GM19239 (cell line): ENCODE data around the gene DSCAML1.

Source experiments
- DNase-seq: peaks from one replicate; pipeline ENCODE4 v3.0.0; 2011; ENCODE audit warnings: low spot score; ENCODE audit not compliant: insufficient read length
- FAIRE-seq: peaks from 2 replicates; lab custom pipeline; 2011; peaks lifted over from hg19 to GRCh38; lab: Jason Lieb, UNC

DSCAML1 gene

DNA sequence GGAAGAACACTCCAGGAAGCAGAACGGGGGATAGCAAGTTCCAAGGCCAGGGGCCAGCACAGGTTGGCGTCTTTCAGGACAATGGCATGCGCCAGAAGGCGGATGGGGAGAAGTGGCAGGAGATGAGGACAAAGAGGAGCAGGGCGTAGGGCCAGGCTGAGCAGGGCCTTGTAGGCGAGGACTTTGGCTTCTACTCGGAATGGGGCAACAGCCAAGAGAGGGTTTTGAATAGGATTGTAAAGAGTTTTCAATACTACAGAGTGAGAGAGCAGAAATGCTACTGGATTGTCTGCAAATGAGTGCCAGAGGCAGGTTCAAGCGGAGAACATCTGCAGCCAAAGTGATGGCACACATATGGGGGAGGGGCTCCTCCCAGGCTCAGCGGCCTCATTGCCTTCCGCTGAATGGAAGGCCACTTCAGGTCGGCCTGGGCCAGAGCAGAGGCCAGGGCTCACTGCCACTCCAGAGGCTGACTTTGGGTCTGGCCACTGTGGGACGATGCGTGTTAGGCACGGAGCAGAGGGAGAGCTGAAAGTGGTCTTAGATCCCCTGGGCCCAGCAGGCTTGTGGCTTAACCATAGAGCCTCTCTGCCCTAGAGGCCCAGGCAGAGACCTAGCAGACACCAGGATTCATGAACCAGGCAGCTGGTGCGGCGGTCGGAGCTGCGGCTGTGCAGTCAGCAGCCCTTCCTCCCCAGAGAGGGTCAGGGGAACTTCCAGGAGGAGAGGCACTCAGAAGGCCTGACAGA, 118.2 kb downstream of the DSCAML1 start:
- DNase-seq (no peak), FAIRE-seq (no peak)

DNA sequence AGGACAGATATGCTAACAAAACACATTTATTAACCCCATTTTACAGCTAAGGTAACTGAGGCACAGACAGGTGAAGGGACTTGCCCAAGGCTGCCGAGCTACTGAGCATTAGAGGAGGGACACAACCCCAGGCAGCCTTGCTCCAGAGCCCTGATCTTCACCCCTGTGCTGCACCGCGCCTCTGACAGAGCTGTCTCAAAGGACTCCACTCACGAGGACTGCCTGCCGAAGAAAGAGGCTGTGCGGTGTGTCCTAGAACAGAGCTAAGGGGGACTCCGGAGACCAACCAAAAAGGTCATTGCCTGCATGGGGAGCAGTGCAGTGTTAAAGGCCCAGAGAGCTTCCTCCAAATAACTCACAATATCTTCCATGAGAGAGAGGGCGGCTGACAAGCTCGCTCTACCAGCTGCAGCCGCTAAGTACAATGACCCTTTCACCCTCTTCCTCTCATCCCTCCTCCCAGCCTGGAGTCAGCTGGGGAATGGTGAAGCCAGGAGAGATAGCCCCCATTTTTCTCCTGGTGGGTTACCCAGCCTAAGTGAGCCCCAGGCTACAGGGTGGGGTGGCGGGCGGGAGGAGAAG, 119.2 kb downstream of the DSCAML1 start:
- FAIRE-seq (no peak), DNase-seq (no peak)

GRCh38 chr11:117676501-117676900, 120.5 kb downstream of the DSCAML1 start:
- DNase-seq = no peak

DNA sequence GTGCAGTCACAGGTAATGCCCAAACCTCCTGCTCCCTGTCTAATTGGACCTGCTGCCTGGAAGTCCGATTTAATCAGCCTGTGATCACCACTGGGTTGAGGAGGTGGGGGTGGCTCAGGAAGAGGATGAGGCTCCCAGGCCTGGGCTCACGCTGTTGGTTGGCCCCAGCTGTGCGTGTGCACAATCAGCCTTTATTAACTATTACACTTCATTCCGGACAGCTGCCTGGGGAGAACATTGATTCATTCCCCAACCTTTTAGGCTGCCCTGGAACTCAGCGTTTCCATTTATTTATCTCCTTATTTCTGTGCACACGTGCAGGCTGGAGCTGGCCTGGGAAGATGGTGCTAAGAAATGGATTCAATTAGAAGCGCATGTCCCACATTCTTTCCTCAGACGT, 123.4 kb downstream of the DSCAML1 start:
- DNase-seq (no peak), FAIRE-seq (no peak)

More at GRCh38 chr11:117676501-117676900, 120.5 kb downstream of the DSCAML1 start:
- no peak for FAIRE-seq

DNA sequence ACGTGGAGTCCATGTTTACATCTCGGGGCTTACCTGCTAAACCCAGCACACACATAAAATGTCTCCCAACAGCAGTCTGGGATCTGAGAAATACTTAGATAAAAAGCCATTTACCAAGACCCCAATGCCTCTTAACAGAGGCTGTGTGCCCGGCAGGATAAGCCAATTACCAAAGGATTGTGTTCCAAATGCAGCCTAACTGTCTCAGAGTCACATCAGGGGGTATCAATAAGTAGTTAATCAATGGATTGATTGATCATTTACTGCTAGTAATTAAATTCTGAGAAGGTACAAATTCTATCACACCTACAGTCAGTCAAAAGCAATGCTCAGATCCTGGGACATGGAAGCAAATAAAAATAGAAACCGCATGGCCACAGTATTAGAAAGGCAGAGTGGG, 125.6 kb downstream of the DSCAML1 start:
- DNase-seq = no peak
- no peak for FAIRE-seq

DNA sequence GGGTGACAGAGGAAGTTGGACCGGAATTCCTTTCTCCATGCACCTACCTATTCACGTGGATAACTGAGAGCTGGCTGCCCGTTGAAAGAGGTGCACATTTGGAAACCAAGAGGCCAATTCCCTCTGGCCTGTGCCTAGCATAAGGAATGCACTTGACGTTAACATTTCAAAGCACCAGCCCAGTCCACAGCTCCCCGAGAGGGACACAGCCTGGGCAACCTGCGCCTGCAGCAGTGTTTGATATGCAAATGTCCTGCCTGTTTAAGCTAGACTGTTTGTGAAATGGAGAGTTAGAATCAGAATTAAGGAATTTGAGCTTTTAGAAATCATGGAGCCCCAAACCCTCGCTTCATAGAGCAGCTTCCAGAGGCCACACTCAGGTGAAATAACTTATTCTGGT, 126.1 kb downstream of the DSCAML1 start:
- no peak for DNase-seq
- no peak for FAIRE-seq

- FAIRE-seq (no peak), DNase-seq (no peak)
Measured at GRCh38 chr11:117670443-117670842, 126.6 kb downstream of the DSCAML1 start.

DNA sequence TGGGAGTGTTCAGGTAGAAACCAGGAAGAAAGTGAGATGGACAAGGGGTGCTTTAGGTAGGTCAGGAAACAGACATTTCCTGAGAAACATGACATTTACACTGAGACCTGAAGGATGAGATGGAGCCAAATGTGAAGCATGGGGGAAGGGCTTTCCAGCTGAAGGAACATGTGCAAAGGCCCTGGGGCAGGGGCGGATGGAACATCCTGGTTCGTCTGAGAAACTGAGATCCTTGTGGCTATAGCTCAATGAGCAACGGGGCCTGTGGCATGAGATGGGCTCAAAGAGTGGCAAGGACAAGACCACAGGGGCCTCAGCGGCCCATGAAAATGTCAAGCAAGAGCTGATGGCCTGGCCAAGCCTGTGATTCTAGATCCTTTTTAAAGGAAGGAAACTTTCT, 127.4 kb downstream of the DSCAML1 start:
- FAIRE-seq = no peak
- DNase-seq = no peak

- no peak for DNase-seq
Measured at GRCh38 chr11:117669062-117669461, 128.0 kb downstream of the DSCAML1 start.

GRCh38 chr11:117668321-117668751, 128.7 kb downstream of the DSCAML1 start:
- DNase-seq (no peak), FAIRE-seq (no peak)

More at GRCh38 chr11:117669062-117669461, 128.0 kb downstream of the DSCAML1 start:
- no peak for FAIRE-seq

DNA sequence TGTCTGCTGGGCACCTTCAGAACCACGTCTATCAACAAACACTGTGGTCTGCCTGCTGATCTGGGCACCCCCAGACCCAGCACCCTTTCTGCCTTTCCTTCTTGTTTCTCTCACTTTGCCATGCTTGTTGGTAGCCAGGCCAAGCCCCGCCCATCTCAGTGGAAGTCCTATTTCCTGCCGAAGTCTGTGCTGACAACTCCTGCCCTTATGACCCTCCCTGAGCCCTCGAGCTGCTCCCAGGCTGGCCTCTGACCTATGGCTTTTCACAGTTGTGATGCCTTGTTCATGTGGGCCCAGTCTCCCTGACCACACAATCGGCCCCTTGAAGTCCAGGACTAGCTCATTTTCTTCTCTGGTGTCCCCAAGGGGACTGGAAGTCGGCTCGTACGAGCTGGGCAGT, 132.1 kb downstream of the DSCAML1 start:
- DNase-seq (no peak), FAIRE-seq (no peak)

- DNase-seq (no peak), FAIRE-seq (no peak)
Measured at GRCh38 chr11:117663821-117664220, 133.2 kb downstream of the DSCAML1 start.

DNA sequence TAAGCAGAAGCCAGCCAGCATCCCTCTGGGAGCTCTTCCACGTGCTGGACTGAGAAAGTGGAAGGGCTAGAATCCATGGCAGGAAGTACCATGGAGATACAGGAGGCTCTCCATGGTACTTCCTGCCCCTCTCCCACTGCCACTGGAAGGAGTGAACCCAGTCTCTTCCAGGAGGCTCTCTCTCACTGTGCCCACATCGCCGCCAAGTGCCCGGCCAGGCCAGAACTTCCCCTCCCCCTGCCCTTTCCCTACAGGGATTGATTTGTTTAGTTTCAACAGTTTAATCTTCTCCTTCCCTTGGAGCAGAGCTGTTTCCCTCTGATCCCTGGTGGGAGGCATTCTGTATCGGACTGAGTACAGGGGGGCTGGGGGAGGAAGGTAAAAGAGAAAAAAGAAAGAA, 133.6 kb downstream of the DSCAML1 start:
- DNase-seq (no peak), FAIRE-seq (no peak)

GRCh38 chr11:117662671-117663269, 134.2 kb downstream of the DSCAML1 start:
- no peak for DNase-seq
- no peak for FAIRE-seq

- no peak for DNase-seq
- no peak for FAIRE-seq
Measured at GRCh38 chr11:117662255-117662654, 134.8 kb downstream of the DSCAML1 start.

GRCh38 chr11:117658809-117659208, 138.2 kb downstream of the DSCAML1 start:
- no peak for DNase-seq
- no peak for FAIRE-seq

DNA sequence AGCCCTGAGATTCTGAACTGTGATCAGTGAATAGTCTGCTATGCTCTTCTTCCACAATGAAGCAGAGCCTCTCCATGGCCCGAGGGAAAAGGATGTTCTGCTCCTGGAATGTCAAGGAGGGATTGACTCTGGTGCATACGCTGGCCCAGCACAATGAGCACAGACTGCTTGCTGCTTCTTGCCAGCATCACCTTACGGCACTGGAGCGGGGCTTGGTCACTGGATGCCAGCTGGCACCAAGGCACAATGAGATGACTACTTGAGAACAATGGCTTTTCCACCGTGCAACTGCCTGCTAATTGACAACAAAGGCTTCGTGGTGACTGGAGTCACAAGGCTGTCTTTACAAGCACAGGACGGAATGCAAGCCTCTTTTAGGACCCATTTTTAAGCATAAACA, 139.2 kb downstream of the DSCAML1 start:
- FAIRE-seq (no peak), DNase-seq (no peak)

- DNase-seq (no peak), FAIRE-seq (no peak)
Measured at GRCh38 chr11:117654281-117655255, 142.4 kb downstream of the DSCAML1 start.

DNA sequence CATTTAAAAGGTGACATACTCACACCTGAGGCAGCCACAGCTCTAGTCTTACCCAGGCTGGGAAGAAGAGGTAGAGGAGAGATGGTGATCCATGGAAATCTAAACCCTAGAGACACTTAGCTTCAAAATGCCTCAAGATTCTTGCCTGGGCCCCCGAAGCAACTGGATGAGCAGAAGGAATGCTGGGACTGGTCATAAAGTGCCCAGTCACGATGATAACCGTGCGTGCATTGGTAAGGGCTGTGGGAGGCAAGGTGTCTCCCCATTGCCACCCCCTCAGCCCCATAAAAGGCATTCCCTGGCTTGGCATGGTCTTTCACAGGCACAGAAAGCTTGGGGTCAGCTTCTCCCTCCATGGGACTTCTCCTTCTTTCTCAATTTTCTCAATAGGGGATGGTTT, 144.5 kb downstream of the DSCAML1 start:
- DNase-seq = no peak
- FAIRE-seq = no peak

DNA sequence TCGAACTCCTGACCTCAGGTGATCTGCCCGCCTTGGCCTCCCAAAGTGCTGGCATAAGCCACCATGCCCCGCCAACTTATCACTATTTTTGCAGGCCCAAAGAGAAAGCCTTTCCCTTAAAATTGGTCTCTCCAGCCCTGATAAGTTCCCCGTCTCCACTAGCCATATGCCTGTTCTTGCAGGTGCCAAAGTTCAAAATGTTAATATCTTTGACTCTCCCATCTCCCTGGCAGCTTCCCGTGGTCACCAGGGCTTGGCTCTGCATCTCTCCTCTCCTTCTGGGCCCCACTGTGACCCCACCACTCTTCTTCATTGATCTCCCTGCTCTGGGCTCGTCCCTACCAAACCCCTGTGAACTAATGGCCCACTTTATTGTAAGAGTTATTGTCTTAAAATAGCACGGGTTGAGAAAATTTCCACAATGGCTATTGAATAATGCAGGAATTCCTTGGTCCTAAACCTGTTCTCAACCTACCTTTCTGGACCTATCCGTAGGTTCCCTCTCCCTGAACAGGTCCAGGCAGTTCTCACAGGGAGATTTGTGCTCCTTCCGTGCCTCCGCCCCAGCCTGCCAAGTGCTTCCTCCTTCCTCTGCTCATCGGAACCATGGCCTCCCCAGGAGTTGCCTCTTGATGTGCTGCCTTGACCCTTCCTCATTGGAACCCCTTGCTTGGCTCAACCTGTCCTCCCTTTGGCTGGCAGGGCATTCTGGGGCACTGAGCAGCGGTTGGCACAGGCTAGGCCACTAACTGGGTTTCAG, 147.5 kb downstream of the DSCAML1 start:
- FAIRE-seq = no peak
- no peak for DNase-seq
